ENCODE data around the gene SERINC5. TPM values are rescaled to one million over a fixed set of nuclear protein-coding genes. Genes with fewer than 3 reads are reported as not detected.

The SERINC5 gene
- total and polyA plus RNA-seq, 4 donors = 6.2 to 84.5 (median 23.9) TPM

- Histone ChIP-seq H3K36me3 (ENCODE audit: control insufficient read depth in 4 of 4, insufficient read depth in 4 of 4, low read length in 4 of 4) (no peaks in the 10 kb centered on the region), H3K4me3 (no peak overlapping the region), H3K9me3 (ENCODE audit: control insufficient read depth in 4 of 4, insufficient read depth in 3 of 4, low read length in 3 of 4) (peaks cover 0 to 2% (median 0%) of the 10 kb centered on the region in 4 donors), H3K9ac (ENCODE audit: insufficient read depth in 1 of 2, low read length in 2 of 2) (no peak overlapping the region), H3K4me1 (ENCODE audit: control insufficient read depth in 5 of 5, insufficient read depth in 5 of 5, low read length in 5 of 5) (peaks cover 0 to 6% (median 0%) of the 10 kb centered on the region in 5 donors), H3K27me3 (ENCODE audit: control insufficient read depth in 3 of 3, insufficient read depth in 3 of 3, low read length in 2 of 3) (no peaks in the 10 kb centered on the region), H3K27ac (ENCODE audit: low read depth in 1 of 2, low read length in 1 of 2) (no peak overlapping the region)
- TF ChIP-seq CTCF (IDR thresholded peaks at IDR 0.05; ENCODE audit: control extremely low read depth, extremely low read depth) = no peak
- no peak for ATAC-seq (ENCODE audit: insufficient read depth, low FRiP score)
- WGBS, 2 donors = 83% methylated on average over 1 of the region's 1 CpG; no CpG with 5 or more reads in 1 of the 2 donors
- DNase-seq = no peak
Measured at GRCh38 chr5:80283360-80283759, 27.5 kb upstream of the SERINC5 start.

DNA sequence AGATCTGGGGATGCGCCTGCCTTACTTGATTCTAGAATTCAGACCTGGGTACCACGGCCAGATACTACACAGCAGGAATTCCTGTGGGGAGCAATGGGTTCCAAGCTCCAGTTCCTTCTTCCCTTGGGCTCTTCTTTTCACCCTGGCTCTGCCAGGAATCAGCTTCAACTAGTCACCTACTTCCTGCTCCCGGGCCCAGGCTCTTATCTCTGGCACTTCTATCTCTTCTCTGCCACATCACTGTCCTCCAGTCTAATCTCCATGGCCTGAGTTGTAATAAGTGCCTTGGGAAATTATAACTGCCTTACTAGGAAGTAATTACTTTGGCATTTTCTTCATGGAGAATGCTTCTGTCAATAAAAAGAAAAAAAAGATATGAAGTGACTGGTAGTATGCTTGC, 26.2 kb upstream of the SERINC5 start:
- H3K9ac ChIP-seq (ENCODE audit: insufficient read depth in 1 of 2, low read length in 2 of 2) = no peak overlapping the region
- H3K36me3 ChIP-seq (ENCODE audit: control insufficient read depth in 4 of 4, insufficient read depth in 4 of 4, low read length in 4 of 4) = no peaks in the 10 kb centered on the region
- no peak overlapping the region for H3K27ac ChIP-seq (ENCODE audit: low read depth in 1 of 2, low read length in 1 of 2)
- TF ChIP-seq CTCF (IDR thresholded peaks at IDR 0.05; ENCODE audit: control extremely low read depth, extremely low read depth) = no peak
- WGBS, 2 donors = 46 to 82% methylated on average over 3 of the region's 3 CpGs
- no peak overlapping the region for H3K4me3 ChIP-seq
- peaks cover 0 to 2% (median 0%) of the 10 kb centered on the region in 4 donors for H3K9me3 ChIP-seq (ENCODE audit: control insufficient read depth in 4 of 4, insufficient read depth in 3 of 4, low read length in 3 of 4)
- H3K27me3 ChIP-seq (ENCODE audit: control insufficient read depth in 3 of 3, insufficient read depth in 3 of 3, low read length in 2 of 3) = no peaks in the 10 kb centered on the region
- DNase-seq (peak in 1 of 3 donors; percentile 4), ATAC-seq (ENCODE audit: insufficient read depth, low FRiP score) (no peak)
- peaks cover 0 to 6% (median 0%) of the 10 kb centered on the region in 5 donors for H3K4me1 ChIP-seq (ENCODE audit: control insufficient read depth in 5 of 5, insufficient read depth in 5 of 5, low read length in 5 of 5)

GRCh38 chr5:80277191-80277590, 21.3 kb upstream of the SERINC5 start:
- H3K4me1 ChIP-seq (ENCODE audit: control insufficient read depth in 5 of 5, insufficient read depth in 5 of 5, low read length in 5 of 5) = peaks cover 0 to 4% (median 0%) of the 10 kb centered on the region in 5 donors

More at GRCh38 chr5:80277191-80277590, 21.3 kb upstream of the SERINC5 start:
- Histone ChIP-seq H3K9me3 (ENCODE audit: control insufficient read depth in 4 of 4, insufficient read depth in 3 of 4, low read length in 3 of 4) (peaks cover 0 to 2% (median 0%) of the 10 kb centered on the region in 4 donors), H3K27me3 (ENCODE audit: control insufficient read depth in 3 of 3, insufficient read depth in 3 of 3, low read length in 2 of 3) (no peaks in the 10 kb centered on the region), H3K4me3 (no peak overlapping the region), H3K36me3 (ENCODE audit: control insufficient read depth in 4 of 4, insufficient read depth in 4 of 4, low read length in 4 of 4) (no peaks in the 10 kb centered on the region), H3K9ac (ENCODE audit: insufficient read depth in 1 of 2, low read length in 2 of 2) (no peak overlapping the region), H3K27ac (ENCODE audit: low read depth in 1 of 2, low read length in 1 of 2) (no peak overlapping the region)
- ATAC-seq (ENCODE audit: insufficient read depth, low FRiP score) (no peak), DNase-seq (peak in 2 of 3 donors; percentile 28 to 37)
- no peak for TF ChIP-seq CTCF (IDR thresholded peaks at IDR 0.05; ENCODE audit: control extremely low read depth, extremely low read depth)
- WGBS, 2 donors = 64 to 91% methylated on average over 2 of the region's 2 CpGs

All from lung (tissue), 12 donors.